CD4-positive, alpha-beta memory T cell (primary cell): ENCODE measurements around the gene NET1. TPM values are rescaled to one million over a fixed set of nuclear protein-coding genes. Genes with fewer than 3 reads are reported as not detected.
"Not testable (repeated sequence)": the region's sequence is repeated elsewhere in the genome, so short reads cannot be mapped to it uniquely, and the experiment has no call there.

ENCODE experiments used
- CTCF ChIA-PET: fragments of 350-600 bp; sonication (Branson Sonifier 250); formaldehyde crosslinking; loops from one replicate; lab custom pipeline; 2021; ENCODE audit warnings: inconsistent platforms; ENCODE audit not compliant: partially characterized antibody; lab: Charles Lee
- POLR2A ChIA-PET: fragments of 350-600 bp; sonication (Branson Sonifier 250); formaldehyde crosslinking; loops from one replicate; lab custom pipeline; 2021; ENCODE audit not compliant: partially characterized antibody; lab: Charles Lee
- DNase-seq, 5 donors: peaks; one replicate each; pipeline versions ENCODE4 v3.0.0 to v3.0.0-alpha.2; 2020 to 2022; ENCODE audit warnings: mixed read lengths in 1 of 5
- H3K27ac ChIP-seq: one replicate; pipeline ENCODE4 v1.7.0; 2013; ENCODE audit warnings: low read depth, low read length
- H3K27me3 ChIP-seq: 2 replicates; pipeline ENCODE4 v1.7.0; 2013; ENCODE audit warnings: mild to moderate bottlenecking, low read length, moderate library complexity; ENCODE audit not compliant: insufficient read depth
- H3K36me3 ChIP-seq: 2 replicates; pipeline ENCODE4 v1.7.0; 2013; ENCODE audit warnings: mild to moderate bottlenecking, low read length, moderate library complexity; ENCODE audit not compliant: insufficient read depth
- H3K4me1 ChIP-seq: 2 replicates; pipeline ENCODE4 v1.7.0; 2013; ENCODE audit warnings: mild to moderate bottlenecking, low read length, moderate library complexity; ENCODE audit not compliant: insufficient read depth
- H3K4me3 ChIP-seq, 2 donors: one replicate each; pipeline ENCODE4 v1.7.0; 2013; ENCODE audit warnings: low read length in 2 of 2, mild to moderate bottlenecking in 1 of 2
- H3K9me3 ChIP-seq, 2 donors: one replicate each; pipeline ENCODE4 v1.7.0; 2013; ENCODE audit warnings: low read length in 2 of 2, control low read depth in 1 of 2; ENCODE audit not compliant: control insufficient read depth in 1 of 2
- H3K27ac Mint-ChIP-seq, 7 donors: one replicate each; pipeline ENCODE4 v1.8.0; 2020 to 2021; ENCODE audit warnings: mixed read lengths in 7 of 7, mild to moderate bottlenecking in 6 of 7, inconsistent platforms in 3 of 7, moderate library complexity in 3 of 7
- H3K27me3 Mint-ChIP-seq, 2 donors: one replicate each; pipeline ENCODE4 v1.8.0; 2020 to 2021; ENCODE audit warnings: mixed read lengths in 2 of 2
- H3K36me3 Mint-ChIP-seq, 2 donors: one replicate each; pipeline ENCODE4 v1.8.0; 2020 to 2021; ENCODE audit warnings: mixed read lengths in 2 of 2, inconsistent platforms in 1 of 2, mild to moderate bottlenecking in 1 of 2
- H3K4me1 Mint-ChIP-seq, 4 donors: one replicate each; pipeline ENCODE4 v1.8.0; 2020 to 2021; ENCODE audit warnings: mixed read lengths in 4 of 4, mild to moderate bottlenecking in 1 of 4
- H3K4me3 Mint-ChIP-seq, 8 donors: one replicate each; pipeline ENCODE4 v1.8.0; 2020 to 2021; ENCODE audit warnings: mixed read lengths in 8 of 8, mild to moderate bottlenecking in 7 of 8, moderate library complexity in 6 of 8, inconsistent platforms in 3 of 8
- H3K9me3 Mint-ChIP-seq, 8 donors: one replicate each; pipeline ENCODE4 v1.8.0; 2020 to 2021; ENCODE audit warnings: mixed read lengths in 8 of 8, mild to moderate bottlenecking in 5 of 8, inconsistent platforms in 3 of 8, moderate library complexity in 1 of 8
- intact Hi-C: fragments of 100-400 bp; cut with micrococcal nuclease; formaldehyde crosslinking; loops from one replicate; pipeline ENCODE4 v1.15.1; 2023
- polyA plus RNA-seq, 2 donors: library from polyadenylated mRNA; unstranded; fragments of 300-500 nt; fragmentation: Illumina TruSeq; gene quantifications; one replicate each; pipeline ENCODE4 v1.2.3, GENCODE V29; 2021
- total RNA-seq, 2 experiments: library from RNA; stranded (reverse); gene quantifications; one replicate each; pipeline ENCODE4 v1.2.3, GENCODE V29; 2021

Gene NET1
- total and polyA plus RNA-seq, 4 experiments from 2014 or later: 5.4 to 16.4 (median 10.5) TPM

DNA sequence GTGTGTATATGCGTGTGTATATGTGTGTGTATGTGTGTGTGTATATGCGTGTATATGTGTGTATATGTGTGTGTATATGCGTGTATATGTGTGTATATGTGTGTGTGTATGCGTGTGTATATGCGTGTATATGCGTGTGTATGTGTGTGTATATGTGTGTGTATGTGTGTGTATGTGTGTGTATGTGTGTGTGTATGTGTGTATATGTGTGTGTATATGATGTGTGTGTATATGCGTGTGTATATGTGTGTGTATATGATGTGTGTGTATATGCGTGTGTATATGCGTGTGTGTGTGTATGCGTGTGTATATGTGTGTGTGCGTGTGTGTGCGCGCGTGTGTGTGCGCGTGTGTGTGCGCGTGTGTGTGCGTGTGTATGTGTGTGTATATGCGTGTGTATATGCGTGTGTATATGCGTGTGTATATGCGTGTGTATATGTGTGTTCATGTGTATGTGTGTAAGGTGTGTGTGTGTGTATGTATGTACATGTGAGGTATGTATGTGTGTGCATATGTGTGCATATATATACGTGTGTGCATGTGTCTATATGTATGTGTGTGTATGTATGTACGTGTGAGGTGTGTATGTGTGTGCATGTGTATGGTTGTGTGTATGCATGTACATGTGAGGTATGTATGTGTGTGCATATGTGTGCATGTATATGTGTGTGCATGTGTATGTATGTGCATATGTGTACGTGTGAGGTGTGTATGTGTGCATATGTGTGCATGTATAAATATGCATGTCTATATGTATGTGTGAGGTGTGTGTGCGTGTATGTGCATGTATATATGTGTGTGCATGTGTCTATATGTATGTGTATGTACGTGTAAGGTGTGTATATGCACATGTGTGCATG is 41.6 kb upstream of the NET1 start:
- H3K9me3 ChIP-seq: no peaks in the 10 kb centered on the region
- H3K4me3 ChIP-seq: no peak overlapping the region
- DNase-seq: no peak
- H3K27ac ChIP-seq: no peak overlapping the region
- H3K36me3 ChIP-seq: no peaks in the 10 kb centered on the region
- ChIA-PET POLR2A (no interaction called here), CTCF (no interaction called here)
- Mint-ChIP-seq H3K4me1 (peaks cover 0 to 5% (median 0%) of the 10 kb centered on the region in 4 donors), H3K27me3 (peaks cover 0 to 5% of the 10 kb centered on the region in 2 donors), H3K27ac (peak overlapping the region in 3 of 7 donors; percentile 36 to 77 (median 72)), H3K36me3 (no peaks in the 10 kb centered on the region), H3K4me3 (peak overlapping the region in 1 of 8 donors; percentile 3), H3K9me3 (peaks cover 0 to 8% (median 0%) of the 10 kb centered on the region in 8 donors)
- no peaks in the 10 kb centered on the region for H3K27me3 ChIP-seq
- intact Hi-C loops: no loop called here
- no peaks in the 10 kb centered on the region for H3K4me1 ChIP-seq

DNA sequence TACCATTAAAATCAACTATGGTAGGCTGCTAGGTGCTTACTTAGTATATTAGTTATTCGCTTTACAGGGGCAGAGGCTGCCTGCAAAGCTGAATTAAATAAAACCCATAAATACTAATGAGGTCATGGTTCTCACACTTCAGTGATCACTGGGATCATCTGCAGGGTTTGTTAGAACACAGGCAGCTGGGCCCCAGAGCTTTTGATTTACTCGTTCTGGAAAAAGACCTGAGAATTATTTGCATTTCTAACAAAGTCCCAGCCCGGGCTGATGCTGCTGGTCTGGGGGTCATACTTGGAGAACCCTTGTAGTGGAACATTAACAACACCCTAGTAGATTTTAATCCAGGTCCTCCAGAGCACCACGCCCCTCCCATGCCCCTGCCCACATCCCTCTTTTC is 39.0 kb upstream of the NET1 start:
- H3K9me3 Mint-ChIP-seq: peaks cover 0 to 8% (median 0%) of the 10 kb centered on the region in 8 donors
- no peaks in the 10 kb centered on the region for H3K27me3 ChIP-seq
- no peaks in the 10 kb centered on the region for H3K4me1 ChIP-seq
- H3K36me3 Mint-ChIP-seq: no peaks in the 10 kb centered on the region
- H3K4me1 Mint-ChIP-seq: no peaks in the 10 kb centered on the region
- ChIA-PET POLR2A (no interaction called here), CTCF (interaction anchor here (1.4 kb wide), 1 partner anchor 524 kb away, joined by 3 read pairs; no protein-coding TSS in a partner anchor)
- no peaks in the 10 kb centered on the region for H3K36me3 ChIP-seq
- no peak overlapping the region for H3K4me3 ChIP-seq
- no peak overlapping the region for H3K4me3 Mint-ChIP-seq
- DNase-seq: no peak
- H3K27ac ChIP-seq: no peak overlapping the region
- no peaks in the 10 kb centered on the region for H3K9me3 ChIP-seq
- intact Hi-C loops: no loop called here
- H3K27me3 Mint-ChIP-seq: peaks cover 0 to 5% of the 10 kb centered on the region in 2 donors
- H3K27ac Mint-ChIP-seq: no peak overlapping the region

DNA sequence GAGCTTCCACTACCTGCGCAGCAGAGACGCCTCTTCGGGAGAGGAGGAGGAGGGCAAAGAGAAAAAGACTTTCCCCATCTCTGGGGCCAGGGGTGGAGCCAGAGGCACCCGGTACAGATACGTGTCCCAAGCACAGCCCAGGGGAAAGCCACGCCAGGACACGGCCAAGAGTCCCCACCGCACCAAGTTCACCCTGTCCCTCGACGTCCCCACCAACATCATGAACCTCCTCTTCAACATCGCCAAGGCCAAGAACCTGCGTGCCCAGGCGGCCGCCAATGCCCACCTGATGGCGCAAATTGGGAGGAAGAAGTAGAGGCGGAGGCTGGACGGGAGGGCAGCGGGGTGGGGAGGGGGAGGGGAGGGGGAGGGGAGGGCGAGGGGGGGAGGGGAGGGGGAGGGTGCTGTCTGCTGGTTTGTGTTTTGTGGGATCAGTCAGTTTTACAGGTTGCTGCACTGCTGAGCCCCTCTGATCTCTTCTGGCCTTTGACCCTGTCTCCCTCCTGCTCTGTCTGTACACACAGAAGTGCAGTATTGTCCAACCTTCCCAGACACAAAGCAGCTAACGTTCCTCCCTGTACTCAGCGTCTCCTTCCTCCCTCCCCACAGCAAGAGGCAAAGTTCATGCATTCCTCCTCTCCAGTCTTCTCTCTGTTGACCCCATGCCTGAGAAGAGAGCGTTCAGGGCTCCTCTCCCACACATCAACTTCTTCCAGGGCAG is 38.3 kb upstream of the NET1 start:
- Histone ChIP-seq H3K4me3 (no peak overlapping the region), H3K9me3 (no peaks in the 10 kb centered on the region), H3K36me3 (no peaks in the 10 kb centered on the region), H3K27ac (no peak overlapping the region), H3K27me3 (no peaks in the 10 kb centered on the region), H3K4me1 (no peaks in the 10 kb centered on the region)
- H3K27ac Mint-ChIP-seq: peak overlapping the region in 1 of 7 donors; percentile 34
- H3K9me3 Mint-ChIP-seq: peaks cover 0 to 10% (median under 1%) of the 10 kb centered on the region in 8 donors
- no peaks in the 10 kb centered on the region for H3K4me1 Mint-ChIP-seq
- H3K4me3 Mint-ChIP-seq: no peak overlapping the region
- intact Hi-C loops: no loop called here
- no peaks in the 10 kb centered on the region for H3K36me3 Mint-ChIP-seq
- peaks cover 0 to 5% of the 10 kb centered on the region in 2 donors for H3K27me3 Mint-ChIP-seq
- CTCF ChIA-PET: interaction anchor here (1.4 kb wide), 1 partner anchor 524 kb away, joined by 3 read pairs; no protein-coding TSS in a partner anchor
- POLR2A ChIA-PET: no interaction called here
- DNase-seq: no peak

DNA sequence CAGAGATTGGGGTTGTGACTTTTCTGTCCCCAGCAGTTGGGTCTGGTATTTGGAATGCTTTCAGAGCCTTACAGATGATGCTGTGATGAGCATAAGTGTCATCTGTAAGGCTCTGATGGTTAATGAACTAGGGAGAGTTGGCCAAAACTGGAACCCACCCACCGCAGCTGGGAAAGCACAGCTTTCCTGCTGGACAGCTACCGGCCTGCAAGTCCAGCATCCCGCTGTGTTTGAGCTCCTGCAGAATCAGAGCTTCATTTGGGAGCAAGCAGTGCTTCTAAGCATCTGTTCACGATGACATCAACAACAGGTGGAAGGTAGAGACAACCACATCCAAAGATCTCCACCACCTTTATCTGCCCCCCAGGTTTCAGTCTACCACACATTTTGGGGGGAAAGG is 35.9 kb upstream of the NET1 start:
- Mint-ChIP-seq H3K36me3 (no peaks in the 10 kb centered on the region), H3K27me3 (peaks cover 0 to 5% of the 10 kb centered on the region in 2 donors), H3K9me3 (peaks cover 0 to 8% (median 3%) of the 10 kb centered on the region in 8 donors), H3K4me1 (no peaks in the 10 kb centered on the region), H3K27ac (no peak overlapping the region), H3K4me3 (no peak overlapping the region)
- ChIA-PET POLR2A (no interaction called here), CTCF (no interaction called here)
- Histone ChIP-seq H3K27ac (no peak overlapping the region), H3K9me3 (no peaks in the 10 kb centered on the region), H3K4me1 (no peaks in the 10 kb centered on the region), H3K4me3 (no peak overlapping the region), H3K27me3 (no peaks in the 10 kb centered on the region), H3K36me3 (no peaks in the 10 kb centered on the region)
- intact Hi-C loops: no loop called here
- no peak for DNase-seq

DNA sequence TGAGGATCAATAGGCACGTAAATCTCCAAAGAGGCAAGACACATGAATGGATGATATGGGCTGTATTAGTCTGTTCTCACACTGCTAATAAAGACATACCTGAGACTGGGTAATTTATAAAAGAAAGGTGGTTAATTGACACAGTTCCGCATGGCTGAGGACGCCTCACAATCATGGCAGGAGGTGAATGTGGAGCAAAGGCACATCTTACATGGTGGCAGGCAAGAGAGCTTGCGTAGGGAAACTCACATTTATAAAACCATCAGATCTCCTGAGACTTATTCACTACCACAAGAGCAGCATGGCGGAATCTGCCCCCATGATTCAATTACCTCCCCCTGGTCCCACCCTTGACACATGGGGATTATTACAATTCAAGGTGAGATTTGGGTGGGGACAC is 33.2 kb upstream of the NET1 start:
- CTCF ChIA-PET: interaction anchor here (1.5 to 2.2 kb wide), 3 partner anchors 36 to 529 kb away, joined by 3 to 10 read pairs (median 4); no protein-coding TSS in a partner anchor
- H3K9me3 ChIP-seq, POLR2A ChIA-PET, H3K4me1 Mint-ChIP-seq, DNase-seq, H3K27me3 ChIP-seq, H3K27ac ChIP-seq, H3K27me3 Mint-ChIP-seq, H3K9me3 Mint-ChIP-seq, H3K4me1 ChIP-seq, H3K36me3 Mint-ChIP-seq, intact Hi-C loops, H3K27ac Mint-ChIP-seq, H3K36me3 ChIP-seq, H3K4me3 Mint-ChIP-seq, H3K4me3 ChIP-seq: not testable (repeated sequence)

DNA sequence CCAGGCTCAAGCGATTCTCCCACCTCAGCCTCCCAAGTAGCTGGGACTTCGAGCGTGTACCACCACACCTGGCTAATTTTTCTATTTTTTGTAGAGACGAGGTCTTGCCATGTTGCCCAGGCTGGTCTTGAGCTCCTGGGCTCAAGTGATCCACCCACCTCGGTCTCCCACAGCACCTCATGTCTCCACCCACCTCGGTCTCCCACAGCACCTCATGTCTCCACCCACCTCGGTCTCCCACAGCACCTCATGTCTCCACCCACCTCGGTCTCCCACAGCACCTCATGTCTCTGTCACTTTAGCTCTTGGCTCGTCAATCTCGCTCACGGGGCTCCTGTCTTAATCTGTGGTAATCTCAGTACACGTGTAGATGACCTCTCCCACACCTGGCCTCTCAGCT is 32.0 kb upstream of the NET1 start:
- H3K9me3 ChIP-seq, H3K4me1 Mint-ChIP-seq, DNase-seq, H3K27me3 ChIP-seq, H3K27ac Mint-ChIP-seq, H3K36me3 Mint-ChIP-seq, H3K27ac ChIP-seq, H3K27me3 Mint-ChIP-seq, H3K4me1 ChIP-seq, H3K4me3 ChIP-seq, H3K9me3 Mint-ChIP-seq, H3K4me3 Mint-ChIP-seq, H3K36me3 ChIP-seq: not testable (repeated sequence)
- intact Hi-C loops: loop anchor here (5.0 kb wide), 2 partner anchors 168 to 288 kb away; partner anchors contain the start of gene AKR1C3
- CTCF ChIA-PET: interaction anchor here (1.0 to 2.2 kb wide), 9 partner anchors 37 to 565 kb away, joined by 3 to 10 read pairs (median 4); no protein-coding TSS in a partner anchor
- POLR2A ChIA-PET: interaction anchor here (0.9 kb wide), 1 partner anchor 10 kb away, joined by 3 read pairs; no protein-coding TSS in a partner anchor

GRCh38 chr10:5381187-5381586 is 31.2 kb upstream of the NET1 start:
- Histone ChIP-seq H3K27me3 (no peaks in the 10 kb centered on the region), H3K4me3 (no peak overlapping the region), H3K36me3 (no peaks in the 10 kb centered on the region), H3K27ac (no peak overlapping the region), H3K4me1 (no peaks in the 10 kb centered on the region), H3K9me3 (no peaks in the 10 kb centered on the region)
- H3K9me3 Mint-ChIP-seq: peaks cover 0 to 9% (median 3%) of the 10 kb centered on the region in 8 donors
- peaks cover 0 to 2% (median 0%) of the 10 kb centered on the region in 4 donors for H3K4me1 Mint-ChIP-seq
- H3K27ac Mint-ChIP-seq: no peak overlapping the region
- CTCF ChIA-PET: interaction anchor here (1.0 to 1.6 kb wide), 3 partner anchors 85 to 566 kb away, joined by 3 to 6 read pairs (median 4); no protein-coding TSS in a partner anchor
- no peaks in the 10 kb centered on the region for H3K36me3 Mint-ChIP-seq
- intact Hi-C loops: loop anchor here (5.0 kb wide), 2 partner anchors 169 to 289 kb away; partner anchors contain the start of gene AKR1C3
- H3K4me3 Mint-ChIP-seq: no peak overlapping the region
- H3K27me3 Mint-ChIP-seq: peaks cover 0 to 2% of the 10 kb centered on the region in 2 donors
- DNase-seq: no peak
- POLR2A ChIA-PET: no interaction called here
